GM18951 (cell line): ENCODE results near the gene C1orf141.

ENCODE experiments used
- POLR2A ChIP-seq: IDR thresholded peaks from 4 replicates; pipeline ENCODE4 v1.6.1; 2011; ENCODE audit warnings: mild to moderate bottlenecking; ENCODE audit not compliant: insufficient read length, insufficient read depth; ENCODE audit errors: extremely low read depth
- in situ Hi-C: fragments of 300-500 bp; cut with MboI; formaldehyde crosslinking; loops from one replicate; pipeline ENCODE4 v1.12.0; 2022; ENCODE audit warnings: low sequenced_read_pairs, mixed read lengths, inconsistent platforms; ENCODE audit not compliant: unreplicated experiment

The C1orf141 gene

DNA sequence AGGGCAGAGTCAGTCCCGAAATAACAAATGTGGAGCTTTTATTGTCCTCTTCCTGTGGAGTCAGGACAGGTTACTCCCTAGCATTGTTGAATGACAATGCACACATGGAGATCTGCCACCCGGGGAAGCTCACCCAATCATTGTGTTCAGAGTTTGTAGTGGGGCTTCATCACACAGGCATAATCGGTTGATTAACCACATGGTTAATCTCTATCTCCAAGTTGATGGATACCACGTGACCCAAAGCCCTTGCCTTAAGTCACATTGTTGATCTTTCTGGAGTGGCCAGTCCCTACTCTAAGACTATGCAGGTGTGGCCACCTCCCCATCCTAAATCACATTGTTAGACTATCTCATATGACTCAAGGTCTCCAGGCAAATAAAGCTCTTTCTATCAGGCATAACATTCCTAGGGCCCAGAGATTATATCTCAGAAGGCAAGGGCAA lies 2.6 kb upstream of the C1orf141 start:
- in situ Hi-C loops: no loop called here
- no peak for TF ChIP-seq POLR2A

DNA sequence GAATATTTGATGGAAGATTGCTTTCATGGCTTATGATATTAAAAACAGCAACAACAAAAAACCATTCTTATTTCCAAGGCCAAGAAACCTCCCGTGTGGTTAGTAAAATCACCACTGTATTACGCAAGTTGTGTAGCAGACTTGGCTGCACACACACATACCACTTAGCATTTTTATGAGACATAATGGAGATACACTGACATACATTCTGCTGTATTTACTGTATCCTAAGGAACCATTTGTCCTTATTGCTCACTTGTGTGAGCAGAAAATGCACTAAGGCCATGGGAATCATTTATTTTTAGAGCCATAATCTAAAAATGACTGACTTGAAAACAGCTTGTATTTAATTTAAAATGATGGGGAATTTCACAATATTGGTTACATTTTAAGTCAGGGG lies 584 bp upstream of the C1orf141 start:
- in situ Hi-C loops: no loop called here
- no peak for TF ChIP-seq POLR2A

DNA sequence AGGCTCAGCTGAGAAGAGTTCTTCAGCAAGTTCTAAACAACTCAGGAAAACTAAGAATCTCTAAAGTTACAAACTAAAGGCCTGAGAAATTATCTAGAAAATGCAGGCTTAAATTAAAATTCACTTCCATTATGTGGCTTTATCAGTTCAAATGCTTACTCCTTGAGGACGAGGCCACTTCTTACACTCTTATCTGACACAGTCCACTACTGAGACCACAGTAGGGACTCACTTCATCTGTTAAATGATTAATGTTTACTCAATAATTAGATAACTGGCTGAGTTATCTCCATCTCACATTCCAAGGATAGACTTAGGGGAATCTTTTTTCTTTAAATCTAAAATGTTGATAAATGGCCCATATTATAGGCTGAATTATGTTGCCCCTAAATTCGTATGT lies 1.6 kb downstream of the C1orf141 start:
- TF ChIP-seq POLR2A: no peak
- in situ Hi-C loops: no loop called here

DNA sequence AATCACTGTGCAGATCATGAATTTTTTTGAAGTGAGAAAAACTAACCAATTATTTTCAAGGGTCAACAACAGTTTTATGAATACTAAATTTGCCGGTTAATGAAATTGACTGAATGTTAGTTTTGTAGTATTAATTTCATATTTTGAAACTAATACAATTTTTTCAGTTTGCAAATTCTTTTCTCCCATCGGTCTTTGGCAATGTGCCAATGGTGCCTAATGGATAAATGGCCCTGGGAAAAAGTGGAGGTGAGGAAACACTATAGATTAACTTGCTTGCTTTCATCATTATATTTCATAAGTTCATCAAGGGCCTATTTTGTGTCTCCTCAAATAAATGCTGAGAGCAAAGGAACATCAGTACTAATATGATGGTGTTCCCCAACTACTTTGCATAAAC lies 4.1 kb downstream of the C1orf141 start:
- no peak for TF ChIP-seq POLR2A
- in situ Hi-C loops: no loop called here

DNA sequence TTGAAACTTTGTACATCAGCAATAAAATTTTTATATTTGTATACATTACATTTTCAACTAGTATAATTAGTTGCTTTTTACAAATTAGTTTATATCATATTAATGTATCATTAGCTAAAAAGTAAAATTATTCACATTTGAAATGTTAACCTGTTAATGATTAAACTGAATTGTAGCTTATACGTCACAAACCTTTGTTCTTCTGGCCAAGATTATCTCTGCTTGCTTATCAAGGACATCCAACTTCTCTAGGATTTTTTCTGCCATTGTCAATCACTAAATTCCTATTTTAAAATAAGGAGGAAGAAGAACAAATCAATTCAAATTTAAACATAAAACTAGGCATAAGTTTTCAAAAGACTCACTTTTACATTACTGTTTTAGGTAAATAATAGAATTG lies 7.8 kb downstream of the C1orf141 start:
- in situ Hi-C loops: no loop called here
- no peak for TF ChIP-seq POLR2A

DNA sequence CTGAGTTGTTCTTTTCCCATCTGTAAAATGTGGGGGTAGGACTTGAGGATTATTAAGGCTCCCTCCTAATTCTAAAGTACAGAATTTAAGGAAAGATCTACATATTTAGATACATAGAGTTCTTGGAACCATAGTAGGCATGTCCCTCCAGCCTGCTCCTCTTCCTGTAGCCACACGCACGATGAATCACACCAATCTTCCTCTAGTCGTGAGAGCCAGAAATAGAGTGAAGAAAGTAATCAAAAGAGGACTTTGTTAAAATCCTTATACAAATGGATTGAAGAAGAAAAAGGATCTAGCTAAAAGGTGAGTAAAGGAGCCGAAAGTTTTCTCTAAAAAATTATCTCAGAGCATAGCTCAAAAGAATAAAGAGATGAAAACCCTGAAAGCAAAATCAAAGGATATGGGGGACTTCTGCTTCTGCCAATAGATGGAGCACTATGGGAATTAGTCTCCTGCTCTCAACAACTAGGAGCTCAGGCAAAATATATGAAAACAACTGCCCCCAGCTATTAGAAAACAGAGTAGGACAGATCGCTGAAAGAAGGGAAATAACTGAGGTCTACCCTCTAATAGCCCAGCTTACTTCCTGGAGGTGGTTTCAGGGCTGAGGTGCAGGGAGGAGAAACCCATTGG lies 8.5 kb downstream of the C1orf141 start:
- TF ChIP-seq POLR2A: no peak
- in situ Hi-C loops: no loop called here

DNA sequence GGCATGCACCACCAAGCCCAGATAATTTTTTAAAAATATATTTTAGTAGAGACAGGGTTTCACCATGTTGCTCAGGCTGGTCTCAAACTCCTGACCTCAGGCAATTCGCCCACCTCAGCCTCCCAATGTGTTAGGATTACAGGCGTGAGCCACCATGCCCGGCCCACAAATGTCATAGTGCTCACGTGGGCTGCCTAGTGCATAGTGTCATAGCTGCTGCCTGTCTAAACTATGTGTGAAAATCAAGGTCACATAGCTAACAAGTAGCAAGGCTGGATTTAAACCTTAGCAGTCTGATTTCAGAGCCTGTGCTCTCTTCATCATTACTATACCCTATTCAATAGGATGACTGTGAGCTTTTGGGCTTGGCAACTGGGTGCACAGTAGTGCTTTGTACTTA lies 10.3 kb downstream of the C1orf141 start:
- no peak for TF ChIP-seq POLR2A
- in situ Hi-C loops: no loop called here

DNA sequence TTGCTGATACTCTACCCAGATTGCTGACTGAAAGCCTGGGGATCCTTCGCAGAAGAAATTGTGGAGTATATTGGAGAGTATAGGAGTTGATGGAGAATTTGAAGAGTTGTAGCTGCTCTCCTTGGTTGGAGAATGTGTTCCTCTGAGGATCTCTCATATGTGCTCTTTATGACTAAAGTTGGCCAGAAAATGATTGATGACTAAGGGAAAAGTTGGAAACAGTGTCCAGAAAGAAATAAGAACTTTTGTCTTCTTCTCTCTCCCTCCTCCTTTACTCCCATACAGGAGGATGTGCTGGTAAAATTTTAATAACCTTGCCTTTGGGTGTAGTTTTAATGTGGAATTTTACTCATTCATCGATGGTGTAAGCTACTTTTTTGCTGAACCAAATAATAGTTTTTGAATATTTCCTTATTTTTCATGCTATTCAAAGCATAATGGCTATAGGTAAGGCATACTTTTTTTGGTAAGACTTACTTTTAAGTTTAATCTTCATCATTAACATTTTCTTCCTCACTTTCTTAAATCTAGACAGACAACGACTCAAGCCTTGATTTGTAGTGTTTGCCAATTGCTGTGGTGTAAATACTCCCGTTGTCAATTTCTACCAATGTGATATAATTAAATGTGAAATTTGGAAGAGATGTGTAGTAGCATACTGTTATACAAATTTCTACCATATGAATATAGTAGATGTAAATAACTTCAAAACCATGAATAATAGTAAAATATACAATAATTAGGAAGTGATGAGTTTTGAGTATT lies 13.7 kb downstream of the C1orf141 start:
- in situ Hi-C loops: no loop called here

DNA sequence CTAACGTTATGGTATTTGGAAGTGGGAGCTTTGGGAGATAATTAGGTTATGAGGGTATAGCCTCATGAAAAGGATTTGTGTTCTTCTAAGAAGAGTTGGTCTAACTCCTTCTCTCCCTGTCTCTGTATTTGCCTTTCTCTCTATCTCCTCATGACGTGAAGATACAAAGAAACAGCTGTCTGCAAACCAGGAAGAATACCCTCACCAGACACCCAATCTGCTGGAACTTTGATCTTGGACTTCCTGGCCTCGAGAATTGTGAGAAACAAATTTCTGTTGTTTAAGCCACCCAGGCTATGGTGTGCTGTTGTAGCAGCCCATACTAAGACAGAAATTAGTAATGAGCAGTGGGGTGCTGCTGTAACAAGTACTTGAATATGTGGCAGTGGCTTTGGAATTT lies 16.1 kb downstream of the C1orf141 start:
- TF ChIP-seq POLR2A: no peak
- in situ Hi-C loops: no loop called here

More for the DNA sequence above, 13.7 kb downstream of the C1orf141 start:
- no peak for TF ChIP-seq POLR2A

DNA sequence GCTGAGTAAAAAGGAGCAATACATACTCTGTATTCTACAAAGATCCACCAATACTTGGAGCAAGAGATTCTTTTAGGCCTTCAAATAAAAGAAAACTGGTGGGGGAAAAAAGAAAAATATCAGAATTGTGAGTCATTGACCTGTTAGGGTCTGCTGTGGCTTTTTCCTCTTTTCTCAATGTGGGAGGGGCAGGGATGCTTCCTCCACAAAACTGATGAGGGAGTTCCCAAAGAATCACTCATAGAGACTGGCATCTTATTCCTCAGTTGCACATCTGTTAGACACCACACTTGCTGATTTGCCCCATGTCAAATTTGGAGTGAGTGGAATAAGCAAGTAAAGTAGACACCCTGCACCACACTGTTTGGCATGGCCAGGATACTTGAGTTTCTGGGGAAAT lies 16.6 kb downstream of the C1orf141 start:
- no peak for TF ChIP-seq POLR2A
- in situ Hi-C loops: no loop called here

DNA sequence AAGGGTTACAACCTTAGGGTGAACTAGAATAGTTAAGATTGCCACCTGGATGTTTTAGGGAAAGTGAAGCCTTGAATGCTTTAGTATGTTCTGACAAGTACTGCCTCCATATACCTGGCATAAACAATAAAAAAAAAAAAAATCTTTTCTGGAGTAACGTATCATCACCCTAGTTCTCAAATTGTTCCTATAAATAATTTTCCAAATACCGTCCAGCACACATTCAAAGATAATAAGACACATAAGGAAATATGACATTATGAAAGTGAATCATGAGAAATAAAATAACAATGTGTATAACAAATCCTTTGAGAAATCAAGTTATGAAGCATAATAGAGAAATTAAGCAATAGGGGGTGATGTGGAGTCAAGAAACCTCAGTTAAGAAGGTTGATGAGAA lies 20.6 kb downstream of the C1orf141 start:
- in situ Hi-C loops: no loop called here
- TF ChIP-seq POLR2A: no peak

DNA sequence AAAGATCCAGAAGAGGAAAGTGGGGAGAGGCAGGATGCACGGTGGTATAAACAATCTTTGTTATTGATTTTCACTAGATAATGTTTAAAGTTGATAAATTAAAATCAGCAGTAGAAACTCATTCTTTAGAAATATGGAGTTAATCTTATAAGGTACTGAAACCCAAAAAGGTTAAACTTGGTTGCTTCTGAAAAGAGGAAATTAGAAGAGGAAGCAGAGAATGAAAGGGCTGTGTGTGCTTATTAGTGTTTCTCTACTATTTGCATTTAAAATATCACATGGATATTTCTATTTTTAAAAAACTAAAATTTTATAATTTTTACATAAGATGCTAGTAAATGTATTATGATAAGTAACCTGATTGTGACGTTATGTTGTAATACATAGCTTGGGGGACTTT lies 24.4 kb downstream of the C1orf141 start:
- in situ Hi-C loops: no loop called here
- no peak for TF ChIP-seq POLR2A

DNA sequence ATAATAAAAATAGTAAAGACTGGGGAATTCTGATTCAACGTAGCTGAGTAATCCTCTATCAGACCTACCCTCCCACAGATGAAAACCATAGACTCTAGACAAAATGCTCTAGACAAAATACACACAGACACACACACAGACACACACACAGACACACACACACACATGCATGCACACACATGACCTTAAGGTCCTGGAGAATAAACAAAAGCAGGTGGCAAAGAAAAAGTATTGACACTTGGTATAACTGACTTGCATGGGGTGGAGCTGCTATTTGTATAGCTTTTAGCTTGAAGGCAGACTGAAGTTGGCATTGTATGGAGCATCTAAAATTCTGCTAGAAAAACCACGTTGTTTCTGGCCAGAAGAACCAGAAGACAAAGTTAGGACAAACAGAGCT lies 29.3 kb downstream of the C1orf141 start:
- TF ChIP-seq POLR2A: no peak
- in situ Hi-C loops: no loop called here

DNA sequence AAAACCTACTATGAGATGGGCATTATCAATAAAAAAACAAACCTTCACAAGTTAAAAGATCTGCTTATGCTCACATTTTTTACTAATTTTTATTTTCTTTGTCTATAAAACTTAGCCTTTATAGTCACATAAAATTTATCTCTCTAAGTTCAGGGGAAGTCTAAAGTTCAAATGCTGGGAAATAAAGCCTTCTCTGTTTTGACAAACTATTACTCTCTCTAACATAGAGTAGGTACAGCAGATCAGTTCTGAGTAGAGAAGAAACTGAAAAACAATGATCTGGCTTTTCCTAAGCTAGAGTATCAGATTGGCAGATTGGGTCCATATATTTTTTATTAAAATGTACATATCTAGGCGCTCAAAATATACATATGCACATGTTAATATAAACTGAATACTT lies 31.2 kb downstream of the C1orf141 start:
- in situ Hi-C loops: no loop called here
- no peak for TF ChIP-seq POLR2A
